Anterior cingulate cortex (tissue), 58 donors: ENCODE results near the gene IL1RAPL2.
"Not testable (repeated sequence)": the region's sequence is repeated elsewhere in the genome, so short reads cannot be mapped to it uniquely, and the experiment has no call there.

Experiments
- DNase-seq, 58 donors: peaks; one replicate each; lab custom pipeline; 2025; lab: John Stamatoyannopoulos, UW

Gene IL1RAPL2

DNA sequence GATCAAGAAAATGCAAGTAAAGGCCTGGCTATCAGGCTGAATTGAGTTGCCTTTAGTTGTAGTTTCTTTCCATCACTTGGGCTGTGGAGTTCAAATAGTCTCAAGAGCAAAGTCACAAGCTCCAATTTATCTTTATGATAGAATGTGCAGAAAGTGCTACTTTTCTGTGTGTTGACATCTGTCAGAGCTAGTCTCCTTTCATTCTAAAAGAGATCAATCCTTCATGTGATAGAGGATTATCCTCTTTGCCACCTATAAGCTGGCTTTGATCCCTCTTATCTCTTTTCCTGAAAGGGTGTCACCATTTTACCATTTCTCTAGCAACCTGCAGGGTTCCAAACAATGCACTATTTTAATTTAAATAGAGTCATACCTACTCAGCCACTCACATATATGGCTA is 429.5 kb downstream of the IL1RAPL2 start:
- no peak for DNase-seq

DNA sequence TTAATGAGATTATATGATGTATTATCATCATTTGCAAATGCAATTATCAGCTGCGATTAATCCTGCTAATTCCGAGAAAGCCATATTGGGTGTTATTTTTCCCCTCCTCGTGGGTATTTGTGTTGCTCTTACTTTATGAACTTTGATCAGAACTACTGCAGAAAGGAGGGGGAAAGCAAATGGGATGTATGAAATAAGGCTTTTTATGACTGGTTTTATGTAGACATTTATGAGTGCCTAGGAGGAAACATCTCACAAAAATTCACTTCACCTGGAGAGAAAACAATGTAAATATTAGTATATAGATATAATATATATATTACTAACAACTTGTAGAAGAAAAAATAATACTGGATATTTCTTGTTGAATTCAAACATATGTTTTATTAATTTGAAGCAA is 440.1 kb downstream of the IL1RAPL2 start:
- no peak for DNase-seq

DNA sequence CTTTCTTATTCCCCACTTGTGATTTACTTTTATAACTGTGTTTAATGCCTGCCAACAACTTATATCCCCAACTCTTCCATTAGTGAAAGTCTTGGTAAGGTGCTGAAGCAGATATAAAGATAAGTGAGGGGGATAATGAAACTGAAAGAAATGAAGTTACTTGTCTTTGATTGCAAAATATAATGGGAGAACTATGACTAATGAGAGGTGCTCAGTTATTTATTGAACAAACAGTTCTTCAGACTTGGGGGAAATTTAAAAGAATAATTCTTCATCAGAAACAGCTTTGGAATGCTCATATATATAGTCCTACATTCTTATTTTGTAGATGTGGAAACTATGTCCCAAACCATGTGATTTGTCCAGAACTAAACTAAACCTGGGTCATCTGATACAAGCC is 441.0 kb downstream of the IL1RAPL2 start:
- no peak for DNase-seq

DNA sequence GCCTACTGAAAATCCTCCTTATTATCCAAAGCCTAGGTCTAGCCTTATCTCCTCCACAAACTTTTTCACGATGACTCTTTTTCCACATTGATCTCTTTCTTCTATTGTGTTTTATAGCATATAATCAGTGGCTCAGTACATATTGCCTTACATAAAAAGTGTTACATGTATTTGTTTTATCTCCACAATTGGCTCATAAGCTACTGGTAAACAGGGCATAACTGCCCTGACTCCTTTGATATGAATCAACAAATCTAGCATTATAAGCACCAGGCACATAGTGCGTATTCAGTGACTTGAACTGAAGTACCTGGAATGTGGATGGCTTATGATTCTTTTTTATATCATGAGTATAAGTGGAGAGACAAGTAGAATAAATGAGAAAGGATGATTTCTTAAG is 447.7 kb downstream of the IL1RAPL2 start:
- DNase-seq: no peak

DNA sequence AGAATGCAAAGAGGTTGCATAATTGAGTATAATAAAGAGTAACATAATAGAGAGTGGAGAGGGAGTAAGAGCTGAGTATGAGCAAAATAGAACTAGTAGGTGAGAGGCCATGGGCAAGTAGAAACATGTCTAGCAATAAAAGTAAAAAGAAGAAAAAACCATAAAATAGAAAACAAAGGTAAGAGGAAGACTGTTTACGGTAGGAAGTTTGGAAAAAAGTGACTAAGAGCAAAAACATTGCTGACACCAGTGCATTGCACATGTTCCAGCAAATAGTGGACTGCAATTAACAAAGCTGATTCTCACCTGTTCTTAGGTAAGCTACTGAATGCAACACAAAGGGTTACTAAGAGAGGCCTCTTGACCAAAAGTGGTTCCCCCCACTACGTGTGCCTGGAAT is 451.6 kb downstream of the IL1RAPL2 start:
- no peak for DNase-seq

DNA sequence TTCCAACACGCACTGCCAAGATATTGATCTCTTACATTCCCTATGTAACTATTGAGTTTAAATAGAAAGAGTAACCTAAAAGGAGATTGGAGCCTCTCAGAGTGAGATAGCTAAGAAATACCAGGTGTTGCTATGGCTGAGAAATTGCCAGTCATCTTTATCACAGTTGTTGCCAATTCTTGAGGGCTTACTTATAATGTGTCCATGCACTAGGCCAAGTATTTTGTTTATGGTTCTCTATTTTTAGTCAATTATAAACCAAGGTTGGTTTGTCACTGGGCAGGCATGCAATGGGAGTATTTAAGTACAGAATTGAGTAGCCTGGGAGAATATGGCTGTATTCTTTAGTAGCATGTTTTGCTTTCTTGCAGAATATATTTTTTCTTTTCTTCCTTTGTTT is 452.9 kb downstream of the IL1RAPL2 start:
- no peak for DNase-seq

GRCh38 chrX:105028962-105029361 is 463.0 kb downstream of the IL1RAPL2 start:
- not testable (repeated sequence) for DNase-seq

DNA sequence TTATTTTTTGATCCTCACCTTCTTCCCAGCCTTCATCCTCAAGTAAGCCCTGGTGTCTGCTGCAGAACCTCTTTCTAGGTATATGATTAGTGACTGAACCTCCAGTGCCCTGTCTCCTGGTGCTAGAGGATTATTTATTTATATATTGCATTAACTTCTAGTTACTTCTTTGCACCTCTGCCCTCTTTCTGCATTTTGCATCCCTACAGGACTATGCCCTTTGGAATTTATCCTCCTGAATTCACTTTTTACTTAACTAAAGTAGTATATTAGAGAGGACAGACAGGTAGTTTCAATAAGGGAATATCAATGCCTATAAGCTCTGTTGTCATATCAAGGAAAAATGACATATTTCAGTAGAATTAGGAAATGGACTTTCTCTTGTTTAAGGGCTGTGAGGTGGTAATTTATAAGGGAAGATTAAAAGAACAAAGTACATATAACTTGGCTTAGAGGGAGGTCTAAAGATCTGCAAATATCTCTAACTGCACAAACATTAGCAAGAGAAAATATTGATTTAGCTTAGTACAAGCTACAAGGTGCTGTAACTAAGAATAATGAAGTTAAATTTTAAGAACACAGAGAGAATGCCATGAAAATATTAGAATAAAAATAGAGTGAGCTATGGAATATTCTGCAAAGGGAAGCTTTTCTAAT is 472.8 kb downstream of the IL1RAPL2 start:
- no peak for DNase-seq

- DNase-seq: no peak
Measured at GRCh38 chrX:105050921-105051320, 484.9 kb downstream of the IL1RAPL2 start.

DNA sequence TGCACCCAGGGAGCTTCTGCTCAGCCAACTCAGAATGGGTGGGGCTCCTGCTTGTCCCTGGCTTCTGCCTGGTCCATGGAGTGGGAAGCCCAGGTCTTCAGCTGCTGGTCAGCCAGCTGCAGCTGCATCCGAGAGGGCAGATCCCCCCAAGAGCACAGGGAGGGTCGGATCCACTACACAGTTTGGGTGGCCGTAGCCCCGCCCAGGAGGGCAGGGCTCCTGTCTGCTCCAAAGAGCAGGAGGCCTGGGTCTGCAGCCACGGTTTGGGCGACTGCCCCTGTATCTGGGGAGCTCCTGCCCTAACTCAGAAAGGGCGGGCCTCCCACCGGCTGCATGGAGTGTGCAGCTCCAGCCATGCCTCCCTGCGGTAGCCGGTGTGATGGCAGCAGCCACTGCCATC is 485.4 kb downstream of the IL1RAPL2 start:
- no peak for DNase-seq

DNA sequence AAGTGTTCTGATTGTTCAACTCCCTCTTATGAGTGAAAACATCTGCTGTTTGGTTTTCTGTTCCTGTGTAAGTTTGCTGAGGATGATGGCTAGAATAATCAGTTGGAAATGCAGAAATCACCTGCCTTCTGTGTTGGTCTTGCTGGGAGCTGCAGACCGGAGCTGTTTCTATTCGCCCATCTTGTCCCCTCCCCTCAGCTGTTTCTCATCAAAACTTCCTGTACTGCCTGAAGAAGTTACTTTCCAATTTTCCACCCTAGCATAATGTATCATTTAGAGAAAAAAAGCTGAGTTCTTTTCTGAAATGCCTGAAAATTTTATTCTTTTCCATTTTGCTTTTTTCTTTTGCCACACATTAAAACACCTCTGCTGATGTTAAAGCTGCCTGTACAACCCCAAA is 486.9 kb downstream of the IL1RAPL2 start:
- DNase-seq: no peak

DNA sequence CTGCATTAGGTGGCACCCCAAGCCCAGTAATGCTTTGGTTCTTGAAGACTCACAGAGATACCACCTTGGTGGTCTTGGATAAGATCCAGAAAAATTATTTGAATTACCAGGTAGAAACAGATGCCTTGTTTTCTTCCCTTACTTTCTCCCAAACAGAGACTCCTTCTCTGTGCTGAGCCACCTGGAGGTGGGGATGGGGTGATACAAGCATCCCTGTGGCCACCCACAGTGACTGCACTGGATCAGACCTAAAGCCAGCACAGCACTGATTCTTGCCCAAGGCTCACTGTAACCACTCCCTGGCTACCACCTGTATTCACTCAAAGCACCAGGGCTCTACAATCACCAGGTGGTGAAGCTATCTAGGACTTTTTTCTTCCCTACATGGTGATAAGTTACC is 497.7 kb downstream of the IL1RAPL2 start:
- DNase-seq: no peak

DNA sequence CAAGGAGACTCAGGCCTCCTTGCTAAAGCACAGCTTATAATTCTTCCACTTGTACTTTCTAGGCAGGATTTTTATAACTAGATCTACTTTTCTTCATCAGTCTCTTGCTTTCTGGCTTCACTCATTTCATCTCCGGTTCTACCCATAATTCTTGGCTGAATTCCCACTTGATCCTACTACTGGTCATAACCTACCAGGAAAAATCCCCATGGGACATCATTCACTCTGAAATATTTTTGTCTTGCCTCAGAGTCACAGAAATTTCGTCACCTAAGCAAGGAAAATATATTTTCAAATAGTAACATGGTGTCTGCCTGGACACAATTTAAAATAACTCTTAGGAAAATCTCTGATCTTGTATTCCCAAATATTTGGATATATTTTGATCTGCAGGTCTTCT is 532.2 kb downstream of the IL1RAPL2 start:
- no peak for DNase-seq

- no peak for DNase-seq
Measured at GRCh38 chrX:105098812-105099211, 532.8 kb downstream of the IL1RAPL2 start.

DNA sequence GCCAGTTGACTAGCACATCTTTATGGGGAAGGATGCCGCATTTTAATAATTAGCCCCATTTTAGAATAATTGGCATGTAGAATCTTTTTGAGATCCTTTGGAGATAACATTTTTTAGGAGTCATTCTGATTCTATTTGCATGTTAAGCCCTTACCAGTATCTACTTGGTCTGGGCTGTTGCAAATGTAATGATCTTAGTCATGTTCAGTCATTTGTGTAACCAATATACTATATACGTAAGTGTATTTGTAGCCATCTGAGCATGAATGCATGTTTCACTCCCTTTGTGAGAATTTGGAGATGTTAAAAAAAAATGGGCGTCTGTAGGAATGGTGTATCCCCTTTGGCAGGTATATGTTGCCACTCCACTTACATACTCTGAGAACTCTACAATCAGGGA is 535.4 kb downstream of the IL1RAPL2 start:
- no peak for DNase-seq

- DNase-seq: no peak
Measured at GRCh38 chrX:105109936-105110335, 543.9 kb downstream of the IL1RAPL2 start.

- DNase-seq: no peak
Measured at GRCh38 chrX:105114554-105115130, 548.6 kb downstream of the IL1RAPL2 start.

DNA sequence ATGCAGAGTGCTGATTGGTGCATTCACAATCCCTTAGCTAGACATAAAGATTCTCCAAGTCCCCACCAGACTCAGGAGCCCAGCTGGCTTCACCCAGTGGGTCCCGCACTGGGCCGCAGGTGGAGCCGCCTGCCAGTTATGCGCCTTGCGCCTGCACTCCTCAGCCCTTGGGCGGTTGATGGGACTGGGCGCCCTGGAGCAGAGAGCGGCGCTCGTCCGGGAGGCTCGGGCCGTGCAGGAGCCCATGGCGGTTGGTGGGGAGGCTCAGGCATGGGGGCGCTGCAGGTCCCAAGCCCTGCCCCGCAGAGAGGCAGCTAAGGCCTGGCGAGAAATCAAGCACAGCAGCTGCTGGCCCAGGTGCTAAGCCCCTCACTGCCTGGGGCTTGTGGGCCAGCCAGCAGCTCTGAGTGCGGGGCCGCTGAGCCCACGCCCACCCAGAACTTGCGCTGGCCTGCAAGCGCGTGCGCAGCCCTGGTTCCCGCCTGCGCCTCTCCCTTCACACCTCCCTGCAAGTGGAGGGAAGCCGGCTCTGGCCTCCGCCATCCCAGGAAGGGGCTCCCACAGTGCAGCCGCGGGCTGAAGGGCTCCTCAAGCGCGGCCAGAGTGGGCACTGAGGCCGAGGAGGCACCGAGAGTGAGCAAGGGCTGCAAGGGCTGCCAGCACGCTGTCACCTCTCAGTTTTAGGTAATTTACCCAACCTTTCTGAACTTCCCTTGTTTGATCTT is 549.8 kb downstream of the IL1RAPL2 start:
- not testable (repeated sequence) for DNase-seq

- no peak for DNase-seq
Measured at GRCh38 chrX:105116486-105116885, 550.5 kb downstream of the IL1RAPL2 start.

DNA sequence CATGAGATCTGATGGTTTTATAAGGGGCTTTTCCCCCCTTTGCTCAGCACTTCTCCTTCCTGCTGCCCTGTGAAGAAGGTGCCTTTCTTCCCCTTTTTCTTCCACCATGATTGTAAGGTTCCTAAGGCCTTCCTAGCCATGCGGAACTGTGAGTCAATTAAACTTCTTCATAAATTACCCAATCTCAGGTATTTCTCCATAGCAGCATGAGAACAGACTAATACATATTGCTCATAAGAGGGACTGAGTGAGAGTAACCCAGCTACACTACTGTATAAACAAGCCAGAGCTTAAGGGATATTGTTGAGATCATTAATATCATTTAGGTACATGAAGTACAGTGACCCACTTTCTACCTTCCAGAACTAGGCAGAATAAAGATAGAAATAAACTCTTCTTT is 551.6 kb downstream of the IL1RAPL2 start:
- DNase-seq: no peak

DNA sequence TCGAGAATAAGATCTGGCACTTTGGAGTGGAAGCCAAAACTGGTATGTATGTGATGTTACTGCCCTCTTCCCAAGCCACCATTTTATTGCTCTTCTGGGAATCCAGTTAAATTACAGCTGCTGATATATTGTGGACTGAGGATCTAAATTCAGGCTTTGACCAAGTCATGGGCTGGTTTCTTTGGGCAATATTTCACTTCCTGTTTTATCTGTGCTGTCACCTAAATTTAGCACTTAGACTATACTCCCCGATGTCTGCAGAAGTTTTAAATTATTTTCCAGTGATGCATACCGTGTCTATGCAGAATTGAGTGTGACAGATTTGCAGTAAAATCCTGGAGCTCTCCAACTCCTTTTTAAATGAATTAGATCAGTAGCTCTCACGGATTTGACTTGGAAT is 554.5 kb downstream of the IL1RAPL2 start:
- DNase-seq: no peak

DNA sequence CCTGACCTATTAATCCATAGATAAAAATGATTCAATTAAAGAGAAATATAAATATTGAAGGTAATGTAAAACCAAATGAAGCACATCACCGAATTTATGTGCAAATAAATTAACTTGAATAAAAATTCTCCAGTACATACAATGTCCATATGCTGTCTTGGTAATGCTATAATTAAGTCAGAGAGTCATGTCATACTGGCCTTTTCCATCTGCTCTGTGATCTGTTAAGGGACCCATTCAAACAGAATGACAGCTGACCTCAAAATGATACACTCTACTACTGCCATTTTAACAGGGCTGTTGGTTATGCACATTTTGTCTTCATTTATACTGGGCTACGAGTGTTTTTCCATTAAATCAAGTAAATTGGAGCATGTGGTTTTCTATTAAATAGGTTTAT is 555.2 kb downstream of the IL1RAPL2 start:
- DNase-seq: no peak
